BE2C (cell line): ENCODE data around the gene RELN.

Experiments
- DNase-seq: peaks from one replicate; pipeline ENCODE4 v3.0.0-alpha.2; 2020
- H3K27me3 ChIP-seq: fragments of 250-450 bp; sonication (Bioruptor Pico); 2 replicates; pipeline ENCODE4 v1.5.1; 2020; ENCODE audit warnings: mild to moderate bottlenecking
- H3K36me3 ChIP-seq: fragments of 250-450 bp; sonication (Bioruptor Pico); 2 replicates; pipeline ENCODE4 v1.5.1; 2020; ENCODE audit warnings: mild to moderate bottlenecking
- H3K4me1 ChIP-seq: fragments of 250-450 bp; sonication (Bioruptor Pico); 2 replicates; pipeline ENCODE4 v1.5.1; 2020
- H3K4me3 ChIP-seq: 2 replicates; pipeline ENCODE4 v1.5.1; 2011; ENCODE audit warnings: low read depth, low read length
- H3K9me3 ChIP-seq: fragments of 250-450 bp; sonication (Bioruptor Pico); 2 replicates; pipeline ENCODE4 v1.5.1; 2020
- CTCF ChIP-seq: IDR thresholded peaks from 2 replicates; pipeline ENCODE4 v1.5.1; 2012; ENCODE audit warnings: mild to moderate bottlenecking, low read depth, low read length

Gene RELN

GRCh38 chr7:103683348-103683747 lies 306.1 kb downstream of the RELN start:
- Histone ChIP-seq H3K27me3 (no peaks in the 10 kb centered on the region), H3K36me3 (peaks cover 20% of the 10 kb centered on the region), H3K4me3 (no peak overlapping the region), H3K9me3 (no peaks in the 10 kb centered on the region), H3K4me1 (peaks cover 62% of the 10 kb centered on the region)
- no peak for DNase-seq
- no peak for TF ChIP-seq CTCF

GRCh38 chr7:103680161-103681144 lies 309.0 kb downstream of the RELN start:
- peak; percentile 77 for DNase-seq
- H3K4me3 ChIP-seq: peak overlapping the region; percentile 25
- peaks cover 13% of the 10 kb centered on the region for H3K36me3 ChIP-seq

GRCh38 chr7:103679151-103680132 lies 310.0 kb downstream of the RELN start:
- no peak for DNase-seq
- peaks cover 56% of the 10 kb centered on the region for H3K4me1 ChIP-seq
- no peak for TF ChIP-seq CTCF

More at GRCh38 chr7:103680161-103681144, 309.0 kb downstream of the RELN start:
- no peak for TF ChIP-seq CTCF
- no peaks in the 10 kb centered on the region for H3K27me3 ChIP-seq
- H3K9me3 ChIP-seq: no peaks in the 10 kb centered on the region; the same call in 1 of the 2 replicates
- H3K4me1 ChIP-seq: peaks cover 53% of the 10 kb centered on the region

GRCh38 chr7:103668279-103668941 lies 321.0 kb downstream of the RELN start:
- no peaks in the 10 kb centered on the region for H3K27me3 ChIP-seq
- H3K36me3 ChIP-seq: no peaks in the 10 kb centered on the region; the same call in 1 of the 2 replicates
- peaks cover 13% of the 10 kb centered on the region for H3K4me1 ChIP-seq
- no peaks in the 10 kb centered on the region for H3K9me3 ChIP-seq
- no peak overlapping the region for H3K4me3 ChIP-seq
- TF ChIP-seq CTCF: no peak
- DNase-seq: no peak

More at GRCh38 chr7:103679151-103680132, 310.0 kb downstream of the RELN start:
- H3K4me3 ChIP-seq: no peak overlapping the region
- H3K9me3 ChIP-seq: no peaks in the 10 kb centered on the region; the same call in 1 of the 2 replicates
- no peaks in the 10 kb centered on the region for H3K27me3 ChIP-seq
- H3K36me3 ChIP-seq: peaks cover 13% of the 10 kb centered on the region

- no peak for TF ChIP-seq CTCF
- DNase-seq: no peak
- no peak overlapping the region for H3K4me3 ChIP-seq
- peaks cover 16% of the 10 kb centered on the region for H3K4me1 ChIP-seq
- peaks cover 3% of the 10 kb centered on the region; the same call in 1 of the 2 replicates for H3K36me3 ChIP-seq
- H3K9me3 ChIP-seq: no peaks in the 10 kb centered on the region
- H3K27me3 ChIP-seq: no peaks in the 10 kb centered on the region
Measured at GRCh38 chr7:103666326-103666725, 323.1 kb downstream of the RELN start.
